Umbilical cord (tissue), 2 donors: ENCODE data around the gene SYNPO2. TPM values are rescaled to one million over a fixed set of nuclear protein-coding genes. Genes with fewer than 3 reads are reported as not detected.
"Not testable (repeated sequence)": the region's sequence is repeated elsewhere in the genome, so short reads cannot be mapped to it uniquely, and the experiment has no call there.

ENCODE experiments used
- DNase-seq: peaks from one replicate; pipeline ENCODE4 v3.0.0-alpha.2; 2015; ENCODE audit warnings: low spot score
- total RNA-seq: library from RNA; depleted of rRNA; stranded (reverse); fragments of >200 nt; gene quantifications from one replicate; pipeline ENCODE4 v1.2.3, GENCODE V29; 2014; ENCODE audit warnings: low replicate concordance; ENCODE audit not compliant: insufficient read depth

SYNPO2 gene
- total RNA-seq, 1 donor from 2014 or later, result 590 TPM

GRCh38 chr4:119002476-119002875, 113.8 kb downstream of the SYNPO2 start:
- no peak for DNase-seq

GRCh38 chr4:119003001-119003400, 114.3 kb downstream of the SYNPO2 start:
- not testable (repeated sequence) for DNase-seq

GRCh38 chr4:119005928-119006460, 117.3 kb downstream of the SYNPO2 start:
- DNase-seq, result no peak

- no peak for DNase-seq
Observed at GRCh38 chr4:119008761-119009160, 120.1 kb downstream of the SYNPO2 start.

GRCh38 chr4:119010221-119010620, 121.6 kb downstream of the SYNPO2 start:
- not testable (repeated sequence) for DNase-seq

- no peak for DNase-seq
Observed at GRCh38 chr4:119010909-119011606, 122.4 kb downstream of the SYNPO2 start.

- DNase-seq, result no peak
Observed at GRCh38 chr4:119011607-119011988, 122.9 kb downstream of the SYNPO2 start.

GRCh38 chr4:119014658-119015057, 126.0 kb downstream of the SYNPO2 start:
- no peak for DNase-seq

- peak; percentile 84 for DNase-seq
Observed at GRCh38 chr4:119016636-119017035, 128.0 kb downstream of the SYNPO2 start.

GRCh38 chr4:119017636-119018035, 129.0 kb downstream of the SYNPO2 start:
- DNase-seq, result no peak

- DNase-seq, result no peak
Observed at GRCh38 chr4:119020158-119020557, 131.5 kb downstream of the SYNPO2 start.

- DNase-seq, result not testable (repeated sequence)
Observed at GRCh38 chr4:119022520-119022919, 133.9 kb downstream of the SYNPO2 start.

- DNase-seq, result no peak
Observed at GRCh38 chr4:119024102-119024501, 135.4 kb downstream of the SYNPO2 start.

GRCh38 chr4:119025420-119025819, 136.8 kb downstream of the SYNPO2 start:
- DNase-seq, result peak; percentile 80

GRCh38 chr4:119025916-119026661, 137.4 kb downstream of the SYNPO2 start:
- DNase-seq, result peak; percentile 95

- DNase-seq, result peak; percentile 70
Observed at GRCh38 chr4:119026662-119027444, 138.2 kb downstream of the SYNPO2 start.

GRCh38 chr4:119027811-119028210, 139.2 kb downstream of the SYNPO2 start:
- DNase-seq, result no peak

GRCh38 chr4:119028296-119028695, 139.6 kb downstream of the SYNPO2 start:
- DNase-seq, result no peak

- no peak for DNase-seq
Observed at GRCh38 chr4:119029847-119030535, 141.3 kb downstream of the SYNPO2 start.

GRCh38 chr4:119030536-119030890, 141.9 kb downstream of the SYNPO2 start:
- no peak for DNase-seq

GRCh38 chr4:119031218-119031617, 142.6 kb downstream of the SYNPO2 start:
- DNase-seq, result no peak
